ENCODE measurements around the gene DENND1A. TPM values are rescaled to one million over a fixed set of nuclear protein-coding genes. Genes with fewer than 3 reads are reported as not detected.

Gene DENND1A
- total RNA-seq, 1 experiment from 2014 or later, result 19.7 TPM

- Histone ChIP-seq H3K27me3 (ENCODE audit: control insufficient read depth, insufficient read depth, low read length) (no peaks in the 10 kb centered on the region), H3K27ac (ENCODE audit: low read length) (no peak overlapping the region), H3K9me3 (ENCODE audit: control insufficient read depth, insufficient read depth, low read depth, low read length) (no peaks in the 10 kb centered on the region), H3K36me3 (ENCODE audit: control insufficient read depth, insufficient read depth, low read length) (no peaks in the 10 kb centered on the region), H3K4me3 (ENCODE audit: low read depth in 2 of 2, low read length in 2 of 2) (no peak overlapping the region), H3K4me1 (ENCODE audit: control insufficient read depth, insufficient read depth, low read length) (no peaks in the 10 kb centered on the region)
- ChIA-PET POLR2A (no interaction called here), CTCF (interaction anchor here (0.6 kb wide), 1 partner anchor 136 kb away, joined by 4 read pairs; no protein-coding TSS in a partner anchor)
- TF ChIP-seq, protein P1, sequence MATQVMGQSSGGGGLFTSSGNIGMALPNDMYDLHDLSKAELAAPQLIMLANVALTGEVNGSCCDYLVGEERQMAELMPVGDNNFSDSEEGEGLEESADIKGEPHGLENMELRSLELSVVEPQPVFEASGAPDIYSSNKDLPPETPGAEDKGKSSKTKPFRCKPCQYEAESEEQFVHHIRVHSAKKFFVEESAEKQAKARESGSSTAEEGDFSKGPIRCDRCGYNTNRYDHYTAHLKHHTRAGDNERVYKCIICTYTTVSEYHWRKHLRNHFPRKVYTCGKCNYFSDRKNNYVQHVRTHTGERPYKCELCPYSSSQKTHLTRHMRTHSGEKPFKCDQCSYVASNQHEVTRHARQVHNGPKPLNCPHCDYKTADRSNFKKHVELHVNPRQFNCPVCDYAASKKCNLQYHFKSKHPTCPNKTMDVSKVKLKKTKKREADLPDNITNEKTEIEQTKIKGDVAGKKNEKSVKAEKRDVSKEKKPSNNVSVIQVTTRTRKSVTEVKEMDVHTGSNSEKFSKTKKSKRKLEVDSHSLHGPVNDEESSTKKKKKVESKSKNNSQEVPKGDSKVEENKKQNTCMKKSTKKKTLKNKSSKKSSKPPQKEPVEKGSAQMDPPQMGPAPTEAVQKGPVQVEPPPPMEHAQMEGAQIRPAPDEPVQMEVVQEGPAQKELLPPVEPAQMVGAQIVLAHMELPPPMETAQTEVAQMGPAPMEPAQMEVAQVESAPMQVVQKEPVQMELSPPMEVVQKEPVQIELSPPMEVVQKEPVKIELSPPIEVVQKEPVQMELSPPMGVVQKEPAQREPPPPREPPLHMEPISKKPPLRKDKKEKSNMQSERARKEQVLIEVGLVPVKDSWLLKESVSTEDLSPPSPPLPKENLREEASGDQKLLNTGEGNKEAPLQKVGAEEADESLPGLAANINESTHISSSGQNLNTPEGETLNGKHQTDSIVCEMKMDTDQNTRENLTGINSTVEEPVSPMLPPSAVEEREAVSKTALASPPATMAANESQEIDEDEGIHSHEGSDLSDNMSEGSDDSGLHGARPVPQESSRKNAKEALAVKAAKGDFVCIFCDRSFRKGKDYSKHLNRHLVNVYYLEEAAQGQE (IDR thresholded peaks at IDR 0.05; ENCODE audit: insufficient read depth in 1 of 2, low read depth in 2 of 2, low read length in 1 of 2), result no peak
- TF ChIP-seq POLR2AphosphoS5 (IDR thresholded peaks at IDR 0.05; ENCODE audit: low read depth, low read length), result no peak
- TF ChIP-seq, protein P2, sequence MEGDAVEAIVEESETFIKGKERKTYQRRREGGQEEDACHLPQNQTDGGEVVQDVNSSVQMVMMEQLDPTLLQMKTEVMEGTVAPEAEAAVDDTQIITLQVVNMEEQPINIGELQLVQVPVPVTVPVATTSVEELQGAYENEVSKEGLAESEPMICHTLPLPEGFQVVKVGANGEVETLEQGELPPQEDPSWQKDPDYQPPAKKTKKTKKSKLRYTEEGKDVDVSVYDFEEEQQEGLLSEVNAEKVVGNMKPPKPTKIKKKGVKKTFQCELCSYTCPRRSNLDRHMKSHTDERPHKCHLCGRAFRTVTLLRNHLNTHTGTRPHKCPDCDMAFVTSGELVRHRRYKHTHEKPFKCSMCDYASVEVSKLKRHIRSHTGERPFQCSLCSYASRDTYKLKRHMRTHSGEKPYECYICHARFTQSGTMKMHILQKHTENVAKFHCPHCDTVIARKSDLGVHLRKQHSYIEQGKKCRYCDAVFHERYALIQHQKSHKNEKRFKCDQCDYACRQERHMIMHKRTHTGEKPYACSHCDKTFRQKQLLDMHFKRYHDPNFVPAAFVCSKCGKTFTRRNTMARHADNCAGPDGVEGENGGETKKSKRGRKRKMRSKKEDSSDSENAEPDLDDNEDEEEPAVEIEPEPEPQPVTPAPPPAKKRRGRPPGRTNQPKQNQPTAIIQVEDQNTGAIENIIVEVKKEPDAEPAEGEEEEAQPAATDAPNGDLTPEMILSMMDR (IDR thresholded peaks at IDR 0.05), result no peak
- no peak for TF ChIP-seq SIN3A (IDR thresholded peaks at IDR 0.05; ENCODE audit: borderline replicate concordance, insufficient read depth, low read depth, low read length)
- TF ChIP-seq TCF7L2 (IDR thresholded peaks at IDR 0.05; ENCODE audit: low read depth, low read length), result no peak
- DNase-seq (ENCODE audit: low read depth, low spot score) (no peak), ATAC-seq (no peak)
- in situ Hi-C loops (cut with HindIII; ENCODE audit: low pct_unique_long_range_greater_than_20kb, low sequenced_read_pairs), result no loop called here
- no TSS peak for BruUV-seq (replicated peaks)
- intact Hi-C loops (cut with micrococcal nuclease; ENCODE audit: unreplicated experiment), result no loop called here
Measured at GRCh38 chr9:123485216-123485615, 444.7 kb downstream of the DENND1A start.

GRCh38 chr9:123484130-123484529, 445.8 kb downstream of the DENND1A start:
- in situ Hi-C loops (cut with HindIII; ENCODE audit: low pct_unique_long_range_greater_than_20kb, low sequenced_read_pairs) (no loop called here), intact Hi-C loops (cut with micrococcal nuclease; ENCODE audit: unreplicated experiment) (no loop called here)
- ChIA-PET CTCF (no interaction called here), POLR2A (no interaction called here)
- Histone ChIP-seq H3K27me3 (ENCODE audit: control insufficient read depth, insufficient read depth, low read length) (no peaks in the 10 kb centered on the region), H3K4me3 (ENCODE audit: low read depth in 2 of 2, low read length in 2 of 2) (no peak overlapping the region), H3K9me3 (ENCODE audit: control insufficient read depth, insufficient read depth, low read depth, low read length) (no peaks in the 10 kb centered on the region), H3K36me3 (ENCODE audit: control insufficient read depth, insufficient read depth, low read length) (no peaks in the 10 kb centered on the region), H3K4me1 (ENCODE audit: control insufficient read depth, insufficient read depth, low read length) (no peaks in the 10 kb centered on the region), H3K27ac (ENCODE audit: low read length) (no peak overlapping the region)
- DNase-seq (ENCODE audit: low read depth, low spot score), result no peak
- no peak for ATAC-seq
- TF ChIP-seq, protein P1 (IDR thresholded peaks at IDR 0.05; ENCODE audit: insufficient read depth in 1 of 2, low read depth in 2 of 2, low read length in 1 of 2), result no peak
- TF ChIP-seq SIN3A (IDR thresholded peaks at IDR 0.05; ENCODE audit: borderline replicate concordance, insufficient read depth, low read depth, low read length) (no peak), TCF7L2 (IDR thresholded peaks at IDR 0.05; ENCODE audit: low read depth, low read length) (no peak), POLR2AphosphoS5 (IDR thresholded peaks at IDR 0.05; ENCODE audit: low read depth, low read length) (no peak)
- TF ChIP-seq, protein P2 (IDR thresholded peaks at IDR 0.05), result no peak
- no TSS peak for BruUV-seq (replicated peaks)
